Measurements from ENCODE around the gene SUFU.

DNA sequence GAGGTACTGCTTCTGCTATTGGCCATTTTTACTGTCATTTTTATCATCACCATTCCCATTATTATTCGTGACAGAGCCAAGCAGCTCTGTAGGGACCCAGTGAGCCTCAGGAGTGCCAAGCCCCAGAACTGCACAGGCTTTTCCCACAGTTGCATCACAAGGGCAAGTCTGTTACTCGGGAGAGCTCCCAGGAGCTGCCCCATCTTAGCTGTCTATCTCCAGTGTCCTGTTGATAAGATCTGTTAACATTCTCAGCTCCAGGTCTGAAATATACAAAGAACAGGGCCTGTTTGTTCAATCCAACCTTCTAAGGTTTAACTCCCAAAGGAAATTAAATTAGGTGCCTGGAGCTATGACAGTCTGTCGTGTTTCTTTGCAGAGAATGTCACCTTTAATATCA, 120.3 kb downstream of the SUFU start:
- TF ChIP-seq, protein P1, sequence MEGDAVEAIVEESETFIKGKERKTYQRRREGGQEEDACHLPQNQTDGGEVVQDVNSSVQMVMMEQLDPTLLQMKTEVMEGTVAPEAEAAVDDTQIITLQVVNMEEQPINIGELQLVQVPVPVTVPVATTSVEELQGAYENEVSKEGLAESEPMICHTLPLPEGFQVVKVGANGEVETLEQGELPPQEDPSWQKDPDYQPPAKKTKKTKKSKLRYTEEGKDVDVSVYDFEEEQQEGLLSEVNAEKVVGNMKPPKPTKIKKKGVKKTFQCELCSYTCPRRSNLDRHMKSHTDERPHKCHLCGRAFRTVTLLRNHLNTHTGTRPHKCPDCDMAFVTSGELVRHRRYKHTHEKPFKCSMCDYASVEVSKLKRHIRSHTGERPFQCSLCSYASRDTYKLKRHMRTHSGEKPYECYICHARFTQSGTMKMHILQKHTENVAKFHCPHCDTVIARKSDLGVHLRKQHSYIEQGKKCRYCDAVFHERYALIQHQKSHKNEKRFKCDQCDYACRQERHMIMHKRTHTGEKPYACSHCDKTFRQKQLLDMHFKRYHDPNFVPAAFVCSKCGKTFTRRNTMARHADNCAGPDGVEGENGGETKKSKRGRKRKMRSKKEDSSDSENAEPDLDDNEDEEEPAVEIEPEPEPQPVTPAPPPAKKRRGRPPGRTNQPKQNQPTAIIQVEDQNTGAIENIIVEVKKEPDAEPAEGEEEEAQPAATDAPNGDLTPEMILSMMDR (IDR thresholded peaks at IDR 0.05): no peak
- no peak for TF ChIP-seq POLR2AphosphoS5 (IDR thresholded peaks at IDR 0.05; ENCODE audit: insufficient read depth in 1 of 2, low read depth in 1 of 2)
- TF ChIP-seq POLR2A (IDR thresholded peaks at IDR 0.05): no peak

Measured in vagina (tissue), 2 donors.